Measurements from ENCODE around the gene GSE1.
A peak's percentile ranks its signal among the peaks of the same experiment; 100 is the strongest.

The GSE1 gene

GRCh38 chr16:85610446-85611193 is 2.5 kb upstream of the GSE1 start (continued):
- no peak for TF ChIP-seq ZNF138 (tag by site-specific recombination; IDR thresholded peaks at IDR 0.05; ENCODE audit: borderline replicate concordance)
- TF ChIP-seq ZNF580 (tag by site-specific recombination; IDR thresholded peaks at IDR 0.05) = no peak
- TF ChIP-seq ZFP37 (tag by site-specific recombination; IDR thresholded peaks at IDR 0.05) = no peak
- no peak for TF ChIP-seq ZNF423 (tag by site-specific recombination; IDR thresholded peaks at IDR 0.05)
- 0 out of 2 replicates have a peak, but pooled peaks have one; percentile 25 for TF ChIP-seq ZNF394 (tag by site-specific recombination; IDR thresholded peaks at IDR 0.05; ENCODE audit: borderline replicate concordance)
- 0 out of 2 replicates have a peak, but pooled peaks have one; percentile 34 for TF ChIP-seq ZNF366 (tag by site-specific recombination; conservative IDR thresholded peaks at IDR 0.05)
- no peak for TF ChIP-seq YY2 (tag by site-specific recombination; IDR thresholded peaks at IDR 0.05)
- no peak for TF ChIP-seq ZNF184 (tag by site-specific recombination; IDR thresholded peaks at IDR 0.05)
- TF ChIP-seq ZNF350 (tag by site-specific recombination; IDR thresholded peaks at IDR 0.05) = no peak
- peak; percentile 52; the same call in 1 of the 2 replicates for TF ChIP-seq ZBTB17 (tag by site-specific recombination; IDR thresholded peaks at IDR 0.05)
- peak; percentile 53; the same call in 1 of the 2 replicates for TF ChIP-seq PRDM10 (tag by site-specific recombination; IDR thresholded peaks at IDR 0.05)
- TF ChIP-seq ZNF707 (tag by site-specific recombination; IDR thresholded peaks at IDR 0.05) = no peak
- peak; percentile 68; the same call in 1 of the 2 replicates for TF ChIP-seq ZNF324 (tag by site-specific recombination; IDR thresholded peaks at IDR 0.05)
- TF ChIP-seq MEIS1 (CRISPR knock-in tag; IDR thresholded peaks at IDR 0.05; ENCODE audit: borderline replicate concordance) = no peak
- no peak for TF ChIP-seq ZNF518A (tag by site-specific recombination; conservative IDR thresholded peaks at IDR 0.05; ENCODE audit: low read depth)
- no peak for TF ChIP-seq IKZF3 (tag by site-specific recombination; IDR thresholded peaks at IDR 0.05)
- TF ChIP-seq ZNF521 (tag by site-specific recombination; IDR thresholded peaks at IDR 0.05) = no peak
- TF ChIP-seq ZXDB (tag by site-specific recombination; IDR thresholded peaks at IDR 0.05) = peak; percentile 35; the same call in 1 of the 2 replicates
- TF ChIP-seq ZNF202 (tag by site-specific recombination; IDR thresholded peaks at IDR 0.05; ENCODE audit: borderline replicate concordance) = no peak
- peak; percentile 75 for TF ChIP-seq PATZ1 (tag by site-specific recombination; IDR thresholded peaks at IDR 0.05)
- no peak for TF ChIP-seq EGR2 (tag by site-specific recombination; IDR thresholded peaks at IDR 0.05; ENCODE audit: low read depth)
- TF ChIP-seq ZNF792 (tag by site-specific recombination; IDR thresholded peaks at IDR 0.05) = no peak
- peak; percentile 27; the same call in 1 of the 2 replicates for TF ChIP-seq KLF17 (tag by site-specific recombination; IDR thresholded peaks at IDR 0.05)
- no peak for TF ChIP-seq GFI1B (tag by site-specific recombination; IDR thresholded peaks at IDR 0.05)
- TF ChIP-seq AEBP2 (tag by site-specific recombination; IDR thresholded peaks at IDR 0.05; ENCODE audit: borderline replicate concordance) = no peak
- TF ChIP-seq ZNF664 (tag by site-specific recombination; IDR thresholded peaks at IDR 0.05) = no peak
